Progenitor cell of endocrine pancreas (in vitro differentiated cells): ENCODE results near the gene AZIN2. TPM values are rescaled to one million over a fixed set of nuclear protein-coding genes. Genes with fewer than 3 reads are reported as not detected.
A peak's percentile ranks its signal among the peaks of the same experiment; 100 is the strongest.

Experiments
- DNase-seq: peaks from one replicate; pipeline ENCODE4 v3.0.0; 2021; ENCODE audit warnings: low spot score; ENCODE audit not compliant: unreplicated experiment
- H3K27ac Mint-ChIP-seq: 2 replicates; pipeline ENCODE4 v1.8.0; 2021; ENCODE audit warnings: mild to moderate bottlenecking, moderate library complexity, mixed read lengths
- H3K27me3 Mint-ChIP-seq: 2 replicates; pipeline ENCODE4 v1.8.0; 2021; ENCODE audit warnings: mixed read lengths
- H3K36me3 Mint-ChIP-seq: 2 replicates; pipeline ENCODE4 v1.8.0; 2022; ENCODE audit warnings: mixed read lengths; ENCODE audit not compliant: insufficient read depth
- H3K4me1 Mint-ChIP-seq: 2 replicates; pipeline ENCODE4 v1.8.0; 2021; ENCODE audit warnings: low read depth, mixed read lengths
- H3K4me3 Mint-ChIP-seq: 2 replicates; pipeline ENCODE4 v1.8.0; 2021; ENCODE audit warnings: low read depth, mild to moderate bottlenecking, moderate library complexity, mixed read lengths
- H3K9me3 Mint-ChIP-seq: 2 replicates; pipeline ENCODE4 v1.8.0; 2021; ENCODE audit warnings: low read depth, mixed read lengths
- CTCF ChIP-seq: fragments of 200-600 bp; sonication (generic); IDR thresholded peaks from one replicate; pipeline ENCODE4 v1.5.0; 2021; ENCODE audit warnings: antibody characterized with exemption, mild to moderate bottlenecking; ENCODE audit not compliant: unreplicated experiment
- total RNA-seq: library from RNA; stranded (reverse); gene quantifications from 2 replicates; pipeline ENCODE4 v1.2.1, GENCODE V29; 2021

AZIN2 gene
- total RNA-seq, 1 donor from 2014 or later: 5.2 TPM

DNA sequence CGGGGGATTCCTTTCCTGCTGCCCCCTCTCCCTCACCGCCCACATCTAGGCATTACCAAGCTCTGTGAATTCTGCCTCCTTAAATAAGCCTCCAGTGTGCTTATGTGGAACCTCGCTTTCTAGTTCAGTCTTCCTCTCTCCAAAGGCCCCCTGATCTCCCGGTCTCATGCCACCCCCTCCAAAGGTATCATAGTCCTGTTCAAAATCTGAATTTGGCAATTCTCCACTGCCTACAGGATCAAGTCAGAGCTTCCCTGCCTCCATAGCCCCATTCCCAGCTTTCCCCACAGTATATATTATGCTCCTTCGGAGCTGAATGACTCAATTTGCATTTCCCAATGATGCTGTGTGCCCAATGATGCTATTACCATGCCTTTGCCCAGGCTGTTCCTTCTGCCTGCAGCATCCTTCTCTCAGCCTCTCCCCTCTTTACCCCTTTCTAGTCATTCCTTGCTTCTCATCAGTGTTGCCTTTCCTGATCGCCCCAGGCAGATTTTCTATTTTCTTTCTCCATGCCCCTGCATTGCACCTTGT is 1.7 kb downstream of the AZIN2 start:
- Mint-ChIP-seq H3K36me3 (peaks cover 2% of the 10 kb centered on the region), H3K4me1 (peaks cover 11% of the 10 kb centered on the region), H3K4me3 (peak overlapping the region; percentile 74), H3K27ac (no peak overlapping the region), H3K27me3 (peaks cover 43% of the 10 kb centered on the region), H3K9me3 (no peaks in the 10 kb centered on the region)
- TF ChIP-seq CTCF: no peak
- no peak for DNase-seq

GRCh38 chr1:33085332-33085731 is 4.4 kb downstream of the AZIN2 start:
- Mint-ChIP-seq H3K4me1 (peaks cover 5% of the 10 kb centered on the region), H3K9me3 (no peaks in the 10 kb centered on the region), H3K36me3 (peaks cover 2% of the 10 kb centered on the region), H3K27ac (no peak overlapping the region), H3K4me3 (no peak overlapping the region), H3K27me3 (peaks cover 46% of the 10 kb centered on the region)
- no peak for TF ChIP-seq CTCF
- DNase-seq: no peak

- Mint-ChIP-seq H3K36me3 (peaks cover 2% of the 10 kb centered on the region), H3K4me3 (no peak overlapping the region), H3K9me3 (no peaks in the 10 kb centered on the region), H3K4me1 (peaks cover 3% of the 10 kb centered on the region), H3K27me3 (peaks cover 45% of the 10 kb centered on the region), H3K27ac (no peak overlapping the region)
- DNase-seq: peak; percentile 51
- peak; percentile 79 for TF ChIP-seq CTCF
These were observed 5.5 kb downstream of the AZIN2 start for GRCh38 chr1:33086384-33086850.

DNA sequence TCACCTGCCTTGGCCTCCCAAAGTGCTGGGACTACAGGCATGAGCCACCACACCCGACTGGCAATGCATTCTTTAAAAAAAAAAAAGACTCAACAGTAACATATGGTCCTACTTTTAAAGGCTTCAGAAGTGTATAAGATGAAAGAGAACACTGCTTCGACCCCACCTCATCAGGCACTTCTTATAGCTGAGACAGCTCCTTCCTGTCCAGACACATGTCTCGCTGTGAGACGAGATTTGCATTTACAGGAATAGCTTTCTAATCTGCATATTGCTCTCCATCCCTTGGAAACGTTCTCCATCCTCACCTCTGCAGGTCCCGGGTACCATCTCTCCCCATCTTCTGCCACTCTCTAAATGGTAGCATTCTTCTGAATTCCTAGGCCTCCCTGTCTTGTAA is 6.7 kb downstream of the AZIN2 start:
- Mint-ChIP-seq H3K4me1 (no peaks in the 10 kb centered on the region), H3K27me3 (peaks cover 32% of the 10 kb centered on the region), H3K9me3 (no peaks in the 10 kb centered on the region), H3K4me3 (no peak overlapping the region), H3K27ac (no peak overlapping the region), H3K36me3 (peaks cover 2% of the 10 kb centered on the region)
- DNase-seq: no peak
- TF ChIP-seq CTCF: no peak

DNA sequence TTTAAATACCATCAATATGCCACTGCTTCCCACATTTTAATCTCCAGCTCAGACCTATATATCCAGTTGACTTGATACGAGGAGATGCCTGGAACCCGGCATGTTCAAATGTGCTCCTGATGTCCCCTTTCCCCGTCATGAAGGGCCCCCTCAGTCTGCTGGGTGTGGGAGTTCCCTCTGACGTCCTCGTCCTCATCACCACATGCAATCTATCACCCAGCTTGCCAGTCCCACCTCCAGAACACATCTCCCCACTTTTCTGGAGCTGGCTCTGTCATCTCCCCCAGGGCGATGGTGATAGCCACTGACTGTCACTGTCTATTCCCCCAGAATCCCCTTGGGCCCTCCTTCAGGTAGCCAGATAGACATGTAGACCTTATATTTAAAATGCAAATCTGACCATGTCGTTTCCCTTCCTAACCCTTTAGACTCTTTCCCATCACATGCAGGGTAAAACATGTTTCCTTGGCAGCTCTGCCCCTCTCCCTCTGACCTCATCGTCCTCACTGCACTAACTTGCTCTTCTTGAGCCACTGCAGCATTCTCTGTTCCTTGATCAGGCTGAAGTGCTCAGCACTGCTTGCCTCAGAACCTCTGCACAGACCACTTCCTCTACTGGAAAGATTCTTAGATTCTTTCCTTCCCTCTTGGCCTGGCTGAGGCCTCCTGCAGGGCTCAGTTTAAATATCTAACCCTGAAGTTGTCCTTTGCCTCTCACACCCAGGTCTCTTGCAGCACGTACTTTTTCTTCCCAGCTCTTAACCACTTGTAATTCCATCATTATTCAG is 7.4 kb downstream of the AZIN2 start:
- Mint-ChIP-seq H3K4me3 (no peak overlapping the region), H3K27me3 (peaks cover 26% of the 10 kb centered on the region), H3K36me3 (peaks cover 2% of the 10 kb centered on the region), H3K9me3 (no peaks in the 10 kb centered on the region), H3K4me1 (no peaks in the 10 kb centered on the region), H3K27ac (no peak overlapping the region)
- no peak for DNase-seq
- TF ChIP-seq CTCF: no peak
